Stimulated activated naive CD4-positive, alpha-beta T cell (primary cell): Measurements from ENCODE around the gene AQP2.

Experiments used
- DNase-seq, 6 experiments: peaks; one replicate each; lab custom pipeline; 2025; lab: John Stamatoyannopoulos, UW

AQP2 gene

DNA sequence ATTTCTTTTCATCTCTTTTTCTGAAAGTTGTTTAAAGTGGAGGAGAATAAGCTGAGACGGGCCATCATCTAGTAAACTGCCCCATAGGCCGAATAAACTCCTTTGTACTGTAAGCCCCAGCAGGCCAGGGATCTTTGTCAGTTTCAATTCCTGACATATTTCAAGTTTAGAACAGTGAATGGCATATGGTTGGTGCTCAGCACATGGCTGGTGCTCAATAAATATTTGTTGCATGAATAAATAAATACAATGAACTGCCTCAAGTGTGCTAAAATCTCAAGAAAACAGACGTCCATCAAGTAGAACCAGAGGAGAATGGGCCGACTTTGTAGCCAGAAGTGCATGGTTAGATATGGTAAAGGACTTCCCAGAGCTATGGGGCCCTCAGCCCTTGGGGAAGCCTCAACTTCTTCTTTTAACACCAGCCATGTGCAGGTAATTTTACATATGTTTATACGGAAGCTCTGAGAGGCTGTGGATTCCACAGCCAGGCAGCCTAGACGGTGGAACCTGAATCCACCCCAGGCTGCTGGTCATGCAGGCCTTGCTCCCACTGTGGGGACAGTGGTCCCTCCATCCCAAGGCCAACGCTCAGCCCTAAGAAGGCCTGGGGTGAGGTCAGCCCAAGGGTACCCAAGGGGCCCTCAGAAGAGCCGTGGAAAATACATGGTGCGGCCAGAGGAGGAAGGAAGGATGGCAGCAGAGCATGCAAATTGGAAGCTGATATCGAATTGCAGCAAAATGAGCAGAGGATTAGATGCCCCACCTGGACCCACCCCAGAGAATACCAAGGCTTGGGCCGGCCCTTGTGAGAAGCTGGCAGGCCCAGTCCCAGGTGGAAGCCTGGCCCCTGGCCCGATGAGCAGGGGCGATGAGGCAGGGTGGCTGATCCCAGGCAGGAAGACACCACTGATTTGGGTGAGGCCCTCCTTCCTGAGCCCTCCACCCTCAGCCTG is 8.7 kb upstream of the AQP2 start:
- no peak for DNase-seq

DNA sequence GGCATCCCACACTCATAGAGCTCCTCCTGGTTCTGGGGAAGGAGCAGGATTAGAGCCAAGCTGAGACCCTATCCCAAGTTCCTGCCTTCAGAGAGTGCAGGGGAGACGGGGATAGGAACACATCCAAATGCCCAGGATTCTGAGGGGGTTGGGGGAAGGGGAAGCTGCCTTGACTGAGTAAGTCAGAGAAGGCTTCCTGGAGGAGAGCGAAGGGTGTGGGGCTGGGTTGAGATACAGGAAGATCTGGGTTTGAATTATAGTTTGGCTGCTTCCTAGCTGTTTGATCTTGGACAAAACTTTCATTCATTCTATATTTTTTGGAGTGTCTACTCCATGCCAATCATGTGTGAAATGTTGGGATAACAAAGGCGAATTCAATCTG is 8.0 kb upstream of the AQP2 start:
- no peak for DNase-seq

DNA sequence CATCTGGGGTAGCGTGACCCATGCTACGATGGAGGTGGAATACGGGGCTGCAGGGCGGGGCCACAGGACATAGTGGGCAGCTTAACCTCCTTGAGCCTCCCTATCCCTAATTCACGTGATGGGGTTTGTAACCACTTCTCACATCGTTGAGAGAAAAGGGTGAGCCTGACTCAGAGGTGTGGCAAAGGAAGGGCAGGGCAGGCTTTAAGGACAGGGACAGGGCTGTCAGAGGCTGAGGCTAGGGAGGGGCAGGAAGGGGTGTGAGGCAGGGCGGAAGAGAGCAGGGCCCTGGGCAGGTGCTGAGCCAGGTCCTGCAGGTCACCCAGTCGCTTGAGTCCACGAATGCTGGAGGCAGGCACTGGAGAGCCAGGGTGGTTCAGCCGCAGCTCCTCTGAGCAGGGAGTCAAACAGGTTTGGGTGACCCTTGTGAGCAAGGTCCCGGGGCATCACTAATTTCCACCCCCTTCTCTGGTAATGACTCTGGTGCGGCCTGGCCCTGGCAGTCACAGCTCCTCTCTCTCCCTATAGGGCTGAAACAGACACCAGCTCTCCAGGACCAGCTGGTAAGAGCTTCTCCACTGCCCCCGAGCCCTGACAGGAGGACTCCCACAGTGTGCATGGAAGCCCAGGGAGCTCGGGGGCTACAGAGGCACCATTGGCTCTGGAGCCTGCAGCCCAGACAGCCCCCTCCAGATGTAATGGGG is 7.5 kb upstream of the AQP2 start:
- DNase-seq = no peak

DNA sequence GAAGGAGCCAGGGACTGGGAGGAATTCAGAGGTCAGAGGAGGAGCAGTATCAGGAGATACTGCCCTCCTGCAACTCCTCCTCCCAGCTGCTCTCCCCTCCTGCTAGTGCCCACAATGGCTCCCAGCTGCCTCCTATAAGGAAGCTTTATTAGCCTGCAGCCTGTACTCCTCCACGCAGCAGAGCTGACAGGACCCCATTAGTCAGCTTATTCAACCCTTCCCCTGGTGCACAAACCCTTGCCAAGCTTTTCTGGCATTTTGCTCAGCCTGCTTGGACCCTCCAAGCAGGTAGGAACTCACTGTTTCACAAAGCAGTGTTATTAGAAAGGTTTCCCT is 6.9 kb upstream of the AQP2 start:
- DNase-seq = no peak

DNA sequence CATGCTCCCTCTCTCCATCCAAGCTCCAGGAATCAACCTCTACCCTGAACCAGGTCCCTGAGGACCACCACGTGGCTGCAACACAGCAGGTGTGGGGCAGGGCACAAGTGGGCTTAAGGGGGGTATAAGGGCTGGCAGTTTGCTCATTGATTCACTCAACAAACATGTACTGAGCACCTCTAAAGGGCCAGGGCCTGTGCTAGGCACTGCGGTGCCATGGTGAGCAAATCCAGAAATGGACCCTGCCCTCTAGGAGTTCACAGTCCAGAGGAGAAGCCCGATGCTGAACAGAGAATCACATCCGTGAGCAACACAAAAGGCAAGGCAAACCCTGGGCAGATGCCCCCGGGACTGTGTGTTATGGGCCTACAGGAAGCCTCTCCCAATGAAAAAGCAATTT is 6.5 kb upstream of the AQP2 start:
- no peak for DNase-seq

DNA sequence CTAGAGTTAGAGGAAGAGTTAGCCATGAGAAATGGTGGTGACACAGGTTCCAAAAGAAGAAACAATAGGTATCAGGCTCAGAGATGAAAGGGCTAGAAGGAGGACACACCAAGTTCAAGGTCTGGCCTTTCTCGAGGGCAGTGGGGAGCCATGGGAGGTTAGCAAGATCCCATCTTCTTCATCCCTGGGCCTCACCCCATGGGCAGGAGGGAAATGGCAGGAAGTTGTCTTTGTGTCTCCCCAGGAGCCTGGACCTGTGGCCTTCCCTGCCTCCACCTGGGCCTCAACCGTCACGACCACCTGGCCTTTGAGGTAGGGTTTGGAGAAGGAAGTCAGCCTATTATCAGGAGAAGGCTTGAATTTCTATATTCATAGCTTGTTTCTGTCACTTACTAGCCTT is 5.8 kb upstream of the AQP2 start:
- DNase-seq = no peak

DNA sequence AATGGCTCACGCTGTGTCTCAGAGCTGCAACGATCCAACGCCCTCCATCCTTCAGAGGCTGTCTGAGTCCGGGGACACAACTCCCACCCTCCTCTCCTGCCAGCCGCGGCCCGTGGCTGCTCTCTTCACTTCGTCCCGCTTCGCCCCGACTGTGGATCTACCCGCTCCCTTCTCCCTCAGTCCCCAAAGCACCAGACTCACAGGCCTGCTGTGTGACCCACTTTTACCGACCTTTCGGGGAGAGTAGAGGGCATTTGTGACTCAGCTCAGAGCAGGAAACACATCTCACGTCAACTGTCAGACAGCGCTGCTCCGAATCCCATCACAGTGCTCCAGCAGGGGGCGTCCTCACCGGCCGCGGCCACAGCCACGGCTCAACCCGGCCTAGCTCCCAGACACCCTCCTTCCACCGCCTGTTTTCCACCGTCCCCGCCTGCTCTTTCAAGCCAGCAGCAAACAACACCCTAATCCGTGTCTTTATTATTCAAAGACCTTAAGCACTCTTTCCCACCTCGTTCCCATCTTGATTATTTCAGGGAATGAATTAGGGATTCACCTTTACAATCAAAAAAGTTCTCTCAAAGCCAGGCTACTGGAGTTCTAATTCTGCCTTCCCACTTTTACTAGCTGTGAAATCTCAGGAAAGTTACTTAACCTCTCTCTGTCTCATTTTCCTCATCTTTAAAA is 5.0 kb upstream of the AQP2 start:
- DNase-seq = peak; percentile 17 to 75 (median 58)

DNA sequence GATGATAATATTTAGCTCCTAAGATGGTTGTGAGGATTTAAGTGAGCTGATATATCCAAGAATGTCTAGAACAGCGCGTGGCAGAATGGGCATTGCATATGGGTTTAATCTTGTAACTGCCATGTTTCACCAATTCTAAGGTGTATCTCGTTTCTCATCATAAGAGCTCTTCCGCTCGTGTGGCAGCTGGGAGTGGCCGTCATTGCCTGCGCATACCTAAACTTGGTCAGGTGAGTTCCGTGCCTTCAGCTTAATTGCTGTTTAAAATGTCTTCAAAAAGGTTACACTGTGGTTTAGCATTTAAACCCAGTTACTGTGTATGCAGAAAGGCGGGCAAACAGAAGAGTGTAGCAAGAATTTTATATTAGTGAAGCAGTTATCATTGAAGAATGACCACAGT is 4.5 kb upstream of the AQP2 start:
- no peak for DNase-seq

DNA sequence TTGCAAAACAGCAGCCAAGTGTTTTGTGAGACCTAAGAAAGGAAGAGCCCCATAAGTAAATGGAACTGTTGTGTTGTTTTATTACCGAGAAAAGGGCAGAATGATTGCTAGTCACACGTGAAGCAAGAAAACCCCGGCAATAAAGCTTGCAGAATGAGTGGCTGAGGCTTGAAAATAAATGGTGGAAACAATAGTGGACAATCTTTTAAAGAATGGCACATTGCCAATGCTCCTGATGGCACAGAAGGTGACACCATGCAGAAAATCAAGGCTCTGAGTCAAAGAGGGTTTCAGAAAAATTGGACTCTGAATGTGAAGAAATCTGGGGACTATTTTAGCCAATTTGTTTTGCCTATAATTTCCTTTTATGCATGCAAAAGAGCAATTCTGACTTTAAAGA is 4.0 kb upstream of the AQP2 start:
- DNase-seq = no peak

DNA sequence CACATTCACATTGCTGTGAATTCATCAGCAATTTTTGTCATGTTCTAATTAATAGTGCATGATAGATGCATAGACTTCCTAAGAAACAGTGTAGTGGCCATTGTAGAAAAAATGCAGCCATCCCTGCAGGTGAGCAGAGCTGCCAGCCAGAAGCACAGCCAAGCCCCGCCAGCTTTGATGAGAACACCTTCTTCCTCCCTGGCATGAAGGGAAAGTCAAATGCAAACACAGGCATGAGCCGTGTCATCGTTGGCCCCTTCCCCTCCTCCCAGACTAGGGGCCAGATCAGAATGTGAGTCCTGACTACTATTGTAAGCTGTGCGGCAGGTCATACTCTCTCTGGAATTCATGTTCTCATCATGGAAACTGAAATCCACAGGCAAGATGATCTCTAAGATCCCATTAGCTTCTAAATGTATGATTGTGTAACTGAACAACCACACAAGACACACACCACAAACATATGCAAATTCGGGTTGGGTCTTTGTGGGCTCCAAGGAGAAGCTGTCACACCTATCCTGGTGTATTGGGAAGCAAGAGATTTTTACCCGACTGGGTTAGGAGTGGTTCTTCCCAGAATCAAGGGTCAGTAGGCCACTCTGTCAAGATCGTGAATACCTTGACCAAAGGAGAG is 2.8 kb upstream of the AQP2 start:
- DNase-seq = no peak

DNA sequence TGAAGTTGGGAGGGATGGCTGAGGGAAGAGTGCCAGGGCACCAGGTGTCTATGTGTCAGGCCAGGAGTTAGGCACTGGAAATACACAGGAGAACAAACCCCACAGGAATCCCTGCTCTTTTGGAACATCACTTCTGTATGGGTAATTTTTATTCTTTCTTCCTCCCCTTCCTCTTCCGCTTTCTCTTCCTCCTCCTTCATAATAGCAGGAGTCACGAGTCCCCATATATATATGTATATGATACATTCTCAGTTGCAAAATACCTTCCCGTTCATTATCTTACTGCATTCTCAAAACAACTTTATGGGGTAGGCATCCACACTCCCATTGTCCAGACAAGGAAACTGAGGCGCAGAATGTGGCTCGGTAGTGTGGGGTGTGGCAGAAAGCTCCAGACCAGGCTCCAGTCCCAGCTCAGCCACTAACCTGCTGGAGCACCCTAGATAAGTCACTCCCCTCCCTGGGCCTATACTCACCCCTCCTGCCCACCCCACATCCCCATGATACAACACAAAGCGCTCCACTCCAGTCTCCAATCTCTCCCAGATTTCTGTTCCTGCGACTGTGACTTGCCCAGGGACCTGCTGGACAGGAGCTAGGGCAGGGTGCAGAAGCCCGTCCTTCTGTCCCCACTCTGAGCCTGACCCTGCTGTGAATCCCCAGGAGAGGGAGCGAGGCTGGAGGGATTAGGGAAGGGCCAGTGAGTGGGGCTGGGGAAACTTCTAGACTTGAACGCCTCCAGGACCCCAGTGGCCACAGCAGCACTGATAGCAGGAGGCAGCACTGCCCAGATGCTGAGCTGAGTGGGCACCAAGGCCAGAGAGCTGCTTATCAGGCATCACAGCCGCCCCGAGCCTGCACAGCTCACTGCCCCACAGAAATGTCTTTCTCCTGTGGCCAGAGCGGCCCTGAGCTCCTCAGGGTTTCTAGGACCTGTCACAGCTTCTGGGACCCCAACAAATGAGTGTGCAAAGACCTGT is 1.4 kb upstream of the AQP2 start:
- no peak for DNase-seq

DNA sequence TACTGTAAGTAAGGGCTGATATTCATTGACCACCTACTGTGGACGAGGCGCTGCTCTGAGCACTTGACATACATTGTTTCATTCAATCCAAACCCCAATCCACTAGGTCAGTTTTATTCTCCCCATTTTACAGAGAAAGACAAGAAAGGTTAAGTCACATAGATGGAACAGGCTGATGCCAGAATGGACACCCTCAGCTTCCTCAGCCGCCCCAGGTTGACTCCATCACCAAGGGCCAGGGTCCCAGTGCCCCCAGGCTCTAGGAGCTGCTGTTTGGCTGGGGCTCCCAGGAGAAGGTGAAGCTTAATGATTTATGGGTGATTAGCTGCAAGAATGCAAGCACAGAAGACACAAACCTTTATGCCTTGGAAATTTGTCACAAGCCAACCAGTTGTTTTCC is 671 bp upstream of the AQP2 start:
- no peak for DNase-seq

DNA sequence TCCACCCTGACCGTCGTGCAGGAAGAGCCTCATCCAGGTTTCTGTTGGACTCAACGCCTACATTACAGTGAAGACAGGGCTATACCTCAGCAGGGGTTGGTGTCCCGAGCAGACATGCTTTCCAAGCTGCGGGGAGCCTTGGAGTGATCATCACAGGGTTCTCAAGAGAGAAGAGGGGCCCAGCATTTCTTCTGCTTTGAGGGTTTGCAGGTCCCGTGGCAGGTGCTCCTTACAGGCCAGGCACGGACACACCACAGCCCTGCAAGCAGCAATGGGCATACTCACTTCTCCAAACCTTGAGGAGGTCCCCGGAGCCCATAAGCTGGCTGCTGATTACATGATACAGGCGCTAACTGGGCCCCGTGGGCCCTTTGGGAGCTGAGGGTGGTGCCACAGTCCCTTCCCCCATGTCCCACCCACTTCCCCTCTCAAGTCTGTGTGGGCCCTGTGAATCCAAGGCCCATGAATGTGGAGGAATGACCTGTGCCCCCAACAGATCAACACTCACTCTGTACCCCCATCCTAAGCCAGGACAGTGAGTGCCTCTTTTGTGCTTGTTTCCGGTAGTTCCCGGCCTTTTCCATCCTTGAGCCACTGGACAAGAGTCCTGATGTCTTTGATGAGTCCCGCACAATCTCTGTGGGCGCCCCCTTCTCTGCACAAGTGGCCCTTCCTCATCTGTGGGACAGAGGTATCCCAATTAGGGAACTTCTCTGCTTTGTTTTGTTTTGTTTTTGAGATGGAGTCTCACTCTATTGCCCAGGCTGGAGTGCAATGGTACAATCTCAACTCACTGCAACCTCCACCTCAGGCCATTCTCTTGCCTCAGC is 1.1 kb downstream of the AQP2 start:
- DNase-seq = no peak

DNA sequence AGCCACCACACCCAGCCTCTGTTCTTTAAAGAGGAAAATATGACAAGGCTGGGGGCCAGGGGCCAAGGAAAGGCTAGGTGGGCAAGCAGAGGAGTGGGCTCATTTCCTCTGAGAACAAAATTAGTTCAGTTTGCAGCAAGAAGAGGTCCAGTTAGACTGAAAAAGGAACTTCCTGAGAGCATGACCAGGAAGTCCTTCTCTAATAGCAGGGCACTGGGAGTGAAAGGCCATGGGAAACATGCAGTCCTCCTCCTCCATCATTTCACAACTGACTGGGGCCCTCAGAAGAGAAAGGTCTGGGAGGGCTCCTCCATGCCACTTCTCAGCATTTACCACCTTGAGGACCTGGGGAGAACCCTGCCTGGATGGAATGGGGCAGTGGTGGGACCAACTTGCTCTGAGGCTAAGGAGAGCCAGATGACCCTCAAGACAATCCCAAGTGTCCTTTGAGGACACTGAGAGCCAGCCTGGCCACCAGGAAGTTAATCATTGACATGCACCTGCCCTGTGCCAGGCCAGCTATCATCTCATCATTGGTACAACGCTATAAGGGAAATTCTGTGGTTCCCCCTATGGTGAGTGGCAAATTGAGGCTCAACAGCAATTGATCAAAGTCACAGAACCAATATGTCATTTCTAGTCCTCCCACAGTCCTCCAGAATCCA is 2.0 kb downstream of the AQP2 start:
- no peak for DNase-seq

DNA sequence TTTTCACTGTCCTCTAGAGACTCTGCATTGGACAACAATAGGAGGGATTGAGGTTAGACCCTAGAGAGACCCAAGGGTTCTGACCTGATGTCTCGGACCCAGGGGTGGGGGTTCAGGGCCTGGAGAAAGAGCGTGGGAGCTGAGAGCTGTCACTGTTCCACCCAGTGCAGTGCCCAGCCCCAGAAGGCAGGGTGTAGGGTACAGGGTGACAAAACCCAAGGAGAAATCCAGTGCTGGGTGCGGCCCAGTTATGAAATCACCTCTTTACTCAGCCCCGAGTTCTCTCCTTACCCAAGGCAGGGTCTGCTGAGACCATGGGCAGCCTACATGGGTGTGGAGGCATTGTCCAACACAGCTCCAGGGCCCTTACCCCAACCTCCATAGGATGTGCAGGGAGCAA is 2.6 kb downstream of the AQP2 start:
- no peak for DNase-seq

DNA sequence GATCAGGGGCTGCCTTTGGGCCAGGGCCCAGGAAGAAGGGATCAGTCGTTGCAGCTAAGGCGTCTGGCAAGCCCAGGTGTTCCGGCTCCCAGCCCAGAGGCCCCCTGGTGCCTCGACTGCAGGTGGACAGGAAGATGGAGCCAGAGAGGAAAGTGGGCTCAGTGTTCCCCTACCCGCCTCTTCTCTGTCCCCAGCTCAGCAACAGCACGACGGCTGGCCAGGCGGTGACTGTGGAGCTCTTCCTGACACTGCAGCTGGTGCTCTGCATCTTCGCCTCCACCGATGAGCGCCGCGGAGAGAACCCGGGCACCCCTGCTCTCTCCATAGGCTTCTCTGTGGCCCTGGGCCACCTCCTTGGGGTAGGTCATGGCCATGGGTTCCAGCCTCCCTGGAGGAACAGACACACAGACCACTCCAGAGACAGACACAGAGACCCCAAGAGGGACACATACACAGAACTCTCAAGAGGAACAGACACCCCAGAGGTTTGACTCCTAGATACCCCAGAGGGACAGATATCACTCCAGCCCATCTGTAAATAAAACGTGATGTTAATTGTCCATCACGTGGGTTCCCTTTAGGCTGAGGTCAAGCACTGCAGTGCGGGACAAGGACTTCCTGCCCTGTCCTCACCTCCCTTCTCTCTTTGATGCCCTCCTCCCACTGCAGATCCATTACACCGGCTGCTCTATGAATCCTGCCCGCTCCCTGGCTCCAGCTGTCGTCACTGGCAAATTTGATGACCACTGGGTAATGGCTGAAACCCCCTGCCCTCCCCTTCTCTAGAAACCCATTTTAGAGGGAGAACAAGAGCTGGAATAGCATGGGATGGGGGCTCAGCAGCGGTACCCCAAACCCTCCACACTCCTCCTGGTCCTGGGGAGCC is 3.7 kb downstream of the AQP2 start:
- no peak for DNase-seq

DNA sequence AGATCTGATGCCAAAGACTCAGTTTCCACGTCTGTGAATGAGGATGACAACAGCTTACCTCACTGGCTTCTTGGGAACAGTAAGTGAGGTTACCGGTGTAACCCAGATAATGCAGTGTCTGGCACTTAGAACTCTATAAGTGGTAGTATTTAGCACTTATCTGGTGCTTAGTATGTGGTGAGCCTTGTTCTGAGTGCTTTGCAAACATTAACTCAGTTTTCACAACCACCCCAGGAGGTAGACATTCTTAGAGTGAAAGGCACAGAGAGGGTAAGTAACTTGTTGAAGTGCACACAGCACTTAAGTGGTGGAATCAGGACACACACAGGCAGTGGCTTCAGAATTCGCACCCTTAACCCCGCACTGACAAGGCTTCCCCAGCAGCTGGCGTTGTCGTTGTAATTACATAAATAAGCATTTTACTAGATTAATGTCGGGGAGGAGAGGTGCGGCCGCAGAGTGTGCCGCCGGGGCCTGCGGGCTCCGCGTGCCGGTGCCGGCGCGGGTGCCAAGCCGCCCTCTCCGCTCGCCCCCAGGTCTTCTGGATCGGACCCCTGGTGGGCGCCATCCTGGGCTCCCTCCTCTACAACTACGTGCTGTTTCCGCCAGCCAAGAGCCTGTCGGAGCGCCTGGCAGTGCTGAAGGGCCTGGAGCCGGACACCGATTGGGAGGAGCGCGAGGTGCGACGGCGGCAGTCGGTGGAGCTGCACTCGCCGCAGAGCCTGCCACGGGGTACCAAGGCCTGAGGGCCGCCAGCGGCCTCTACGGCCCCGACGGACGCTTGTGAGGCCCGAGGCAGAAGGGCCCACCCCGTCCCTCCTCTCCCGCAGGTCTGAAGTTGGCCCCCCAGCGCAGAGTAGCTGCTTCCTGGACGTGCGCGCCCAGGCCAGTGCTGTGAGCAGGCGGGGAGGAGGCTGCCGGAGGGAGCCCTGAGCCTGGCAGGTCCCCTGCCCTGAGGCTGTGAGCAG is 4.6 kb downstream of the AQP2 start:
- DNase-seq = no peak
